Islet of Langerhans (tissue), 1 donor: ENCODE data around the gene BDNF.
"Not testable (repeated sequence)": the region's sequence is repeated elsewhere in the genome, so short reads cannot be mapped to it uniquely, and the experiment has no call there.

Experiments used
- FAIRE-seq: peaks from one replicate; lab custom pipeline; 2011; peaks lifted over from hg19 to GRCh38; lab: Jason Lieb, UNC

Gene BDNF

GRCh38 chr11:27700351-27701301 is at the start of gene BDNF:
Gene BDNF, minus strand, starts transcription at chr11:27700455. Its CDS starts 41,891 bp downstream, at chr11:27658564.
- no peak for FAIRE-seq

- no peak for FAIRE-seq
These were observed 40.2 kb upstream of the BDNF start for GRCh38 chr11:27740362-27741013.

- FAIRE-seq: no peak
These were observed 35.0 kb upstream of the BDNF start for GRCh38 chr11:27735281-27735680.

- FAIRE-seq: not testable (repeated sequence)
These were observed 31.5 kb upstream of the BDNF start for GRCh38 chr11:27731803-27732202.

- FAIRE-seq: no peak
These were observed 26.7 kb upstream of the BDNF start for GRCh38 chr11:27726981-27727380.

GRCh38 chr11:27723687-27724086 is 23.4 kb upstream of the BDNF start:
- no peak for FAIRE-seq

GRCh38 chr11:27722953-27723344 is 22.7 kb upstream of the BDNF start:
- FAIRE-seq: no peak

- no peak for FAIRE-seq
These were observed 22.1 kb upstream of the BDNF start for GRCh38 chr11:27722117-27722952.

GRCh38 chr11:27721264-27722116 is 21.2 kb upstream of the BDNF start:
- no peak for FAIRE-seq

GRCh38 chr11:27720277-27720830 is 20.1 kb upstream of the BDNF start:
- no peak for FAIRE-seq

GRCh38 chr11:27719546-27719925 is 19.3 kb upstream of the BDNF start:
- FAIRE-seq: no peak

- no peak for FAIRE-seq
These were observed 18.7 kb upstream of the BDNF start for GRCh38 chr11:27718863-27719545.

GRCh38 chr11:27718346-27718862 is 18.1 kb upstream of the BDNF start:
- no peak for FAIRE-seq

- FAIRE-seq: no peak
These were observed 17.6 kb upstream of the BDNF start for GRCh38 chr11:27717801-27718229.

- no peak for FAIRE-seq
These were observed 17.1 kb upstream of the BDNF start for GRCh38 chr11:27717377-27717776.

- FAIRE-seq: no peak
These were observed 16.6 kb upstream of the BDNF start for GRCh38 chr11:27716835-27717234.

GRCh38 chr11:27716216-27716615 is 16.0 kb upstream of the BDNF start:
- FAIRE-seq: no peak

GRCh38 chr11:27711725-27712124 is 11.5 kb upstream of the BDNF start:
- FAIRE-seq: no peak

GRCh38 chr11:27710536-27710935 is 10.3 kb upstream of the BDNF start:
- FAIRE-seq: no peak

GRCh38 chr11:27707676-27708075 is 7.4 kb upstream of the BDNF start:
- FAIRE-seq: no peak
